Pancreas (tissue), 10 donors: ENCODE data around the gene SALL4. TPM values are rescaled to one million over a fixed set of nuclear protein-coding genes. Genes with fewer than 3 reads are reported as not detected.

ENCODE experiments used
- ATAC-seq, 4 donors: fragments of 200-7000 bp; cut with Tn5 transposase; one replicate each; pipeline versions ENCODE4 v1.8.0 to v1.9.1; 2020; ENCODE audit warnings: mild to moderate bottlenecking in 4 of 4, moderate library complexity in 4 of 4
- DNase-seq, 6 donors: peaks; one replicate each; pipeline ENCODE4 v3.0.0-alpha.2; 2020
- FAIRE-seq: peaks from 2 replicates; lab custom pipeline; 2012; peaks lifted over from hg19 to GRCh38; lab: Jason Lieb, UNC
- H3K27ac ChIP-seq, 4 donors: fragments of 200-600 bp; sonication (generic); 1 replicate in 3 of 4; 2 replicates in 1 of 4; pipeline versions ENCODE4 v1.5.0 to v1.8.0; 2020
- H3K27me3 ChIP-seq, 4 donors: fragments of 200-600 bp; one replicate each; pipeline ENCODE4 v1.8.0; 2021
- H3K36me3 ChIP-seq, 3 donors: fragments of 200-600 bp; sonication (generic) in 1 of 3; one replicate each; pipeline versions ENCODE4 v1.5.0 to v1.8.0; 2020 to 2021
- H3K4me1 ChIP-seq, 3 donors: fragments of 200-600 bp; one replicate each; pipeline ENCODE4 v1.8.0; 2021
- H3K4me3 ChIP-seq, 4 donors: fragments of 200-600 bp; sonication (generic) in 2 of 4; one replicate each; pipeline versions ENCODE4 v1.5.0 to v1.8.0; 2020 to 2021
- H3K9me3 ChIP-seq, 4 donors: fragments of 200-600 bp; one replicate each; pipeline ENCODE4 v1.8.0; 2021
- CTCF ChIP-seq, 4 donors: fragments of 200-600 bp; sonication (generic) in 3 of 4; IDR thresholded peaks; one replicate each; pipeline versions ENCODE4 v1.5.0 to v1.8.0; 2021; ENCODE audit warnings: antibody characterized with exemption in 4 of 4
- WGBS, 2 donors: extraction: QIAGEN DNeasy Blood & Tissue Kit; methylation state at CpG; one replicate each; pipeline ENCODE4 v1.1.7; 2013; 5-methylcytosine and 5-hydroxymethylcytosine counted together
- intact Hi-C, 3 donors: fragments of 100-400 bp; cut with DNase I; formaldehyde crosslinking; loops; one replicate each; pipeline versions ENCODE4 v1.11.1 to v1.14.2; 2022
- polyA plus RNA-seq, 2 donors: library from polyadenylated mRNA; stranded (reverse); fragments of 200-250 nt; gene quantifications; one replicate each; pipeline ENCODE4 v1.2.3, GENCODE V29; 2013
- total RNA-seq, 6 donors: library from RNA; stranded (reverse); fragmentation: NEBNext Ultra II Directional in 4 of 6; extraction: Animal tissue kit (Norgen Biotek cat#: 25700) in 4 of 6; gene quantifications; one replicate each; pipeline versions ENCODE4 v1.2.1 to v1.2.4, GENCODE V29; 2021 to 2023
- donor health status: healthy with polysubstance abuse.
- donor health status: DM: no; HTN: no; CAD: no; lungs with moderate emphysema.
- donor health status: DM: no; HTN: no; CAD: no.
- donor health status: control.
- donor health status: control.
- donor health status: Bipolar disorder and iron deficiency.
- donor health status: DM: yes; HTN: yes; CAD: no.
- donor health status: DM: no; HTN: no; CAD: no.
- donor health status: DM: no; HTN: no; CAD: no.
- donor health status: DM: yes; HTN: yes; CAD: no.

The SALL4 gene
- total and polyA plus RNA-seq, 8 donors: 1.1 to 3.0 (median 1.9) TPM

- H3K36me3 ChIP-seq: no peaks in the 10 kb centered on the region
- no peak for TF ChIP-seq CTCF (IDR thresholded peaks at IDR 0.05)
- H3K4me3 ChIP-seq: no peak overlapping the region
- peaks cover 0 to 11% (median 0%) of the 10 kb centered on the region in 3 donors for H3K4me1 ChIP-seq
- ATAC-seq (no peak), DNase-seq (no peak), FAIRE-seq (no peak)
- no peak overlapping the region for H3K27ac ChIP-seq
- H3K27me3 ChIP-seq: no peaks in the 10 kb centered on the region
- H3K9me3 ChIP-seq: no peaks in the 10 kb centered on the region
- whole genome bisulfite sequencing, 2 donors: 81 to 89% methylated on average over 7 of the region's 7 CpGs
- intact Hi-C loops: no loop called here
These were observed 2.4 kb upstream of the SALL4 start for GRCh38 chr20:51804754-51805153.

DNA sequence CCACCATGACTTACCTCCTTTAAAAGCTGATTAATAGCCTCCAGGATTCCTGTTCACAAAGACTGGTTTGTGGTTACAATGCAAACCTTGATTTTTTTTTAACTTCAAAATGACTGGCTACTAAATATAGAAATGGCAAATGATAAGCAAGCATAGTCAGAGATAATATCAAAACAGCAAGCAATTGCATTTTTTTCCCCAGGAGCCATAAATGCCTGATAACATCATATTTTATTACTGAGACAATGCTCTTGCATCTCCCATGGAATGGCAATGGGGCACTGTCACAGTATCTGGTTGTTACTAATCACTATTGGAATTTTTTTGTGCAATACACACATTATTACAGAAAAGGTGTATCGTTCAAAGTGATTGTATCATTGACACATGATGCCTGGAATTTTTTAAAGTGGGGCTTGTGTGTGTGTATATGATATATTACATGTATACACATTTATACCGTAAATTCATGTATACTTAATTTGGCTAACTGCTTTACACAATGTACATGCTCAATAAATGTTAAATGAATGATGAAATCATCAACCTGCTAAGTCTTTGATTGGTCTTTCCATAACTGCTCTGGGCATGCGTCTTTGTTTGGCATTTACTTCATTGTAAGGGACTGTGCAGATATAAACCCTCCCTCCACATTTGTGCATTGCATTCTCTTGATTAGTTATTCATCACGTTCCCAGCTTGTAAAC lies 980 bp upstream of the SALL4 start:
- no peak overlapping the region for H3K4me3 ChIP-seq
- H3K36me3 ChIP-seq: no peaks in the 10 kb centered on the region
- intact Hi-C loops: no loop called here
- no peak overlapping the region for H3K27ac ChIP-seq
- ATAC-seq: no peak
- no peak for FAIRE-seq
- DNase-seq: no peak
- no peaks in the 10 kb centered on the region for H3K27me3 ChIP-seq
- TF ChIP-seq CTCF (IDR thresholded peaks at IDR 0.05): no peak
- no peaks in the 10 kb centered on the region for H3K9me3 ChIP-seq
- H3K4me1 ChIP-seq: peaks cover 0 to 14% (median 0%) of the 10 kb centered on the region in 3 donors
- 60 to 78% methylated on average over 4 of the region's 4 CpGs for whole genome bisulfite sequencing, 2 donors

DNA sequence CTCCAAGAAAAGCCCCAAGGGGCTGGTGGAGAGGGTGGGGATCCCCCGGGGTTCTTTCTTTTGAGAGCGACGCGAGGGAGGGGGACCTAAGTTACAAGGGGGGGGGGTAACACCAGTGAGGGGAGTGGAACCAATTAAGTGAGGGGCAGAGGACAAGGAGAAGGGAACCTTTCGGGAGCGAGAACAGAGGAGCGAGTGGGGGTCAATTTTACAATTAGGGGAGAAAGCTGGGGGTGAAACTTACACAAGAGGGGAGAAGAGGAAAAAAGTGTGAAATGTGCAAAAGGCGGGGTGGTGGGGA lies 548 bp downstream of the SALL4 start:
- ATAC-seq: peak in 2 of 4 donors; percentile 4 to 13
- DNase-seq: no peak
- H3K9me3 ChIP-seq: no peaks in the 10 kb centered on the region
- FAIRE-seq: no peak
- peaks cover 0 to 14% (median 0%) of the 10 kb centered on the region in 3 donors for H3K4me1 ChIP-seq
- intact Hi-C loops: no loop called here
- TF ChIP-seq CTCF (IDR thresholded peaks at IDR 0.05): no peak
- H3K27ac ChIP-seq: peak overlapping the region; percentile 35 to 75 (median 44)
- no peaks in the 10 kb centered on the region for H3K27me3 ChIP-seq
- H3K36me3 ChIP-seq: no peaks in the 10 kb centered on the region
- WGBS, 2 donors: 0 to 9% methylated on average over 5 to 8 of the region's 8 CpGs
- peak overlapping the region; percentile 8 to 53 (median 38) for H3K4me3 ChIP-seq

DNA sequence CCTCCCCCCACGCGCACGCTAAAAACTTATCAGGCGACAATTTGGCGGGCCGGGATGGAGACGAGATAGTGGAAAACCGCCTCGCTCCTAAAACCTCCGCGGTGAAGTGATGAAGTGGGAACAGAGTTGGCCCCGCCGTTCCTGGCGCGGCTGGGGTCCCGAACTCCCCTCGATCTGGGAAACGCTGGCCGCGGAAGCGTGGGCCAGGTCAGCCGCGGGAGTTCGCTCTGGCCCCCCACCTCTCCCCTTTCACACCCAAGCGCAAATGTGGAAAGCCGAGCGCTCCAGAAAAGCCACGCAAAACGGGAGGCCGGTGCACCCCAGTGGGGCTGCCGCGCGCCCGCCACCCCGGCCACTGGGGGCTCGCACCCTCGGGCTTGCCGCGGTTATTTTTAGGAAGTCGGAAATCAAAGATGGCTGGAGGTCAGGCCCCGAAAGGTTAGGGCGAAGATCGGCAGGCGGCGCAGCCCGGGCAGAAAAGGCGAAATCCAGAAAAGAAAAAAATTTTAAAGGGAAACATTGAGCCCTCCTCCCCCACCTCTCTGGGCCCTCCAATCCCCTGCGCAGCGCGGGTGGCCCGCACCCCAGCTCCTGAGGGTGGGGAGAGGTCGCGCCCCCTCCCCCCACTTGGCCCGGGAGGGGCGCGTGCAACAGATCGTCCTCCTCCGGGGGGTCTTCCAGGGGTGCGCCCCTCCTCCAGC lies 1.0 kb downstream of the SALL4 start:
- ATAC-seq: peak; percentile 14 to 42 (median 38)
- Histone ChIP-seq H3K36me3 (no peaks in the 10 kb centered on the region), H3K4me1 (peaks cover 0 to 14% (median 0%) of the 10 kb centered on the region in 3 donors), H3K9me3 (no peaks in the 10 kb centered on the region), H3K27ac (peak overlapping the region; percentile 35 to 75 (median 44)), H3K27me3 (no peaks in the 10 kb centered on the region), H3K4me3 (peak overlapping the region; percentile 8 to 53 (median 38))
- peak in 3 of 6 donors; percentile 21 to 52 (median 29) for DNase-seq
- FAIRE-seq: no peak
- intact Hi-C loops: no loop called here
- whole genome bisulfite sequencing, 2 donors: 1 to 2% methylated on average over 58 to 59 of the region's 59 CpGs
- no peak for TF ChIP-seq CTCF (IDR thresholded peaks at IDR 0.05)

- H3K36me3 ChIP-seq: no peaks in the 10 kb centered on the region
- WGBS, 2 donors: 1 to 2% methylated on average over 18 of the region's 18 CpGs
- intact Hi-C loops: no loop called here
- H3K27me3 ChIP-seq: no peaks in the 10 kb centered on the region
- peaks cover 0 to 14% (median 0%) of the 10 kb centered on the region in 3 donors for H3K4me1 ChIP-seq
- peak in 2 of 6 donors; percentile 33 to 63 for DNase-seq
- TF ChIP-seq CTCF (IDR thresholded peaks at IDR 0.05): no peak
- peak; percentile 23 to 65 (median 49) for ATAC-seq
- FAIRE-seq: no peak
- H3K4me3 ChIP-seq: peak overlapping the region; percentile 8 to 53 (median 38)
- H3K27ac ChIP-seq: peak overlapping the region in 2 of 4 donors; percentile 54 to 75
- H3K9me3 ChIP-seq: no peaks in the 10 kb centered on the region
These were observed 1.5 kb downstream of the SALL4 start for GRCh38 chr20:51800872-51801121.
